ENCODE data around the gene AKAP7. TPM values are rescaled to one million over a fixed set of nuclear protein-coding genes. Genes with fewer than 3 reads are reported as not detected.

Gene AKAP7
- polyA plus RNA-seq, 1 of the 3 experiments (the other 2 are of a cell fraction) = 0.58 TPM

DNA sequence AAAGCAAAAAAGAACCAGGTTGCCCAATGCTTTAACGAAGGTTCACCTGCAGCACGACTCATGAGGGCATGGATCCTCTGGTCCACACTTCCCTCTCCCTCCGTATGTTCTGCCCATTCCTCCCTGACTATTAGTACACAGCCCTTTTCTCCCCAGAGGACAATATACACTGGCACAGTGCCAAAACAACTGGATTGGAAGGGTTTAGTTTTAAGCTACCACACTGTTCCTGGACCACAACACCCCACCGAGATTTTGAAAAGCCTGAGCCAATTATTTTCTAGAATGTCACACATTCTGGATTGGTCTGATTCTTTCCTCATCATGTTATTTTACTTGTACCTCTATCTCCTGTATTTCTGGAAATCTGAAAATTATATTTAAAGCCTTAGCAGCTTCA, 2.9 kb upstream of the AKAP7 start:
- WGBS (ENCODE audit: low lambda C conversion rate) = 53% methylated on average over 4 of the region's 4 CpGs
- CTCF ChIA-PET = interaction anchor here (1.2 to 1.3 kb wide), 2 partner anchors 15 to 33 kb away, joined by 3 read pairs; no protein-coding TSS in a partner anchor
- peaks cover 3% of the 10 kb centered on the region for H3F3A ChIP-seq (replicated peaks; ENCODE audit: insufficient read depth)

DNA sequence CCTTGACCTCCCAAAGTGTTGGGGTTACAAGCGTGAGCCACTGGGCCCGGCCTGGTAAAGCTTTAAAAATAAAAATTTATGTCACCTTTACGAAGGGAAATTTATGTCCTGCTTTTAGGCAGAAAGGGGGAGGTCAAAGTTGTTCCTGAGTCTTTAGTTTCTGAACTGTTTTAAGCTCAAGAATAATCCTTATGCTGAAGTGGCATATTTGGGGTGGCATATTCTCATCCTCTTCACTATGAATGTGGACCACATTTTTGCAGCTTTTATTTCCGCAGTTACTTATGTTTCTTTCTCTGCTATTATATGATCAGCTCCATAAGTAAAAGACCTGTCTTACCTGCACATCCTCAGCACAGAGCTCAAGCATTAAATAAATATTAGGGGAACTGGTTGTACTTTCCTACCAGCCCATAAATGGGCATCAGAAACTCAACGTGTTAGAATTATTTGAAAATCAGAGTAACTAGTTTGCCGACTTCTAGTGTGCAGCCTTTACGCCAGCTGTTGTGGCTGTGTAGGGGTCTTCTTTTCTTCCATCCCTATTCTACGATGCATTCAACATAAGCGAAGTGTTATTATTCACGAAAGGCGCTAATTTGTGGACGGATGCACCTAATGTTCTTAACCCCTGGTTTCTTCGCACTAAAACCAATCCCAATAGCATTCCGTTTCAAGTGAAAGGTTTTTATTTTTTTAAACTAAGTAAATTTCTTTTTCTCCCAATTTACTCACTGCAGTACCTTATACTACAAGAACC, 867 bp upstream of the AKAP7 start:
- Histone ChIP-seq H3K79me2 (ENCODE audit: insufficient read depth) (no peaks in the 10 kb centered on the region), H3K4me2 (peak overlapping the region; percentile 81), H3K9me3 (no peaks in the 10 kb centered on the region), H3K4me3 (ENCODE audit: low read depth in 2 of 2, low read length in 1 of 2) (peak overlapping the region; percentile 56; a peak in 2 of 4 replicates), H2AFZ (ENCODE audit: low read depth) (peak overlapping the region; percentile 83; the same call in 1 of the 2 replicates), H3K27ac (ENCODE audit: low read depth in 2 of 2, low read length in 1 of 2) (no peak overlapping the region), H3K36me3 (replicated peaks in 1 of 2; ENCODE audit: control insufficient read depth in 1 of 2, insufficient read depth in 2 of 2, low read length in 1 of 2) (no peaks in the 10 kb centered on the region), H3K9ac (peak overlapping the region; percentile 57; the same call in 1 of the 2 replicates), H3K4me1 (ENCODE audit: control insufficient read depth in 1 of 2, insufficient read depth in 2 of 2, low read depth in 1 of 2, low read length in 1 of 2) (peaks cover 3% of the 10 kb centered on the region in 2 experiments; a peak in 3 of 4 replicates), H4K20me1 (ENCODE audit: insufficient read depth) (no peaks in the 10 kb centered on the region), H3K9me2 (no peaks in the 10 kb centered on the region), H3F3A (replicated peaks; ENCODE audit: insufficient read depth) (peaks cover 3% of the 10 kb centered on the region), H3K27me3 (ENCODE audit: insufficient read depth) (peaks cover 10% of the 10 kb centered on the region)
- 70% methylated on average over 14 of the region's 14 CpGs for WGBS (ENCODE audit: low lambda C conversion rate)
- DNase-seq = no peak
- TF ChIP-seq, protein P1, sequence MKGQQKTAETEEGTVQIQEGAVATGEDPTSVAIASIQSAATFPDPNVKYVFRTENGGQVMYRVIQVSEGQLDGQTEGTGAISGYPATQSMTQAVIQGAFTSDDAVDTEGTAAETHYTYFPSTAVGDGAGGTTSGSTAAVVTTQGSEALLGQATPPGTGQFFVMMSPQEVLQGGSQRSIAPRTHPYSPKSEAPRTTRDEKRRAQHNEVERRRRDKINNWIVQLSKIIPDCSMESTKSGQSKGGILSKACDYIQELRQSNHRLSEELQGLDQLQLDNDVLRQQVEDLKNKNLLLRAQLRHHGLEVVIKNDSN (IDR thresholded peaks at IDR 0.05; ENCODE audit: borderline replicate concordance, low read depth) = no peak
- TF ChIP-seq GABPA (IDR thresholded peaks at IDR 0.05; ENCODE audit: low read depth) (no peak), NFIC (IDR thresholded peaks at IDR 0.05; ENCODE audit: borderline replicate concordance) (no peak), RCOR1 (IDR thresholded peaks at IDR 0.05; ENCODE audit: low read length) (no peak), POLR2AphosphoS5 (IDR thresholded peaks at IDR 0.05; ENCODE audit: low read depth, low read length) (no peak), RXRA (IDR thresholded peaks at IDR 0.05; ENCODE audit: borderline replicate concordance, low read depth) (no peak), MXI1 (IDR thresholded peaks at IDR 0.05; ENCODE audit: low read depth, low read length) (no peak), YY1 (IDR thresholded peaks at IDR 0.05; ENCODE audit: low read depth) (no peak), NRF1 (IDR thresholded peaks at IDR 0.05; ENCODE audit: low read depth, low read length) (no peak), SMC3 (IDR thresholded peaks at IDR 0.05; ENCODE audit: low read depth, low read length) (no peak), TCF12 (IDR thresholded peaks at IDR 0.05) (no peak), FOXJ3 (CRISPR knock-in tag; IDR thresholded peaks at IDR 0.05) (no peak), SIN3A (IDR thresholded peaks at IDR 0.05; ENCODE audit: borderline replicate concordance, low read depth, low read length) (no peak)
- TF ChIP-seq, protein P2, sequence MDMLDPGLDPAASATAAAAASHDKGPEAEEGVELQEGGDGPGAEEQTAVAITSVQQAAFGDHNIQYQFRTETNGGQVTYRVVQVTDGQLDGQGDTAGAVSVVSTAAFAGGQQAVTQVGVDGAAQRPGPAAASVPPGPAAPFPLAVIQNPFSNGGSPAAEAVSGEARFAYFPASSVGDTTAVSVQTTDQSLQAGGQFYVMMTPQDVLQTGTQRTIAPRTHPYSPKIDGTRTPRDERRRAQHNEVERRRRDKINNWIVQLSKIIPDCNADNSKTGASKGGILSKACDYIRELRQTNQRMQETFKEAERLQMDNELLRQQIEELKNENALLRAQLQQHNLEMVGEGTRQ (IDR thresholded peaks at IDR 0.05; ENCODE audit: borderline replicate concordance, low read depth, low read length) = no peak
- CTCF ChIA-PET = interaction anchor here (0.8 kb wide), 1 partner anchor 18 kb away, joined by 3 read pairs; no protein-coding TSS in a partner anchor
- POLR2A ChIA-PET = no interaction called here

More for the DNA sequence above, 2.9 kb upstream of the AKAP7 start:
- Histone ChIP-seq H3K4me1 (ENCODE audit: control insufficient read depth in 1 of 2, insufficient read depth in 2 of 2, low read depth in 1 of 2, low read length in 1 of 2) (peaks cover 3% of the 10 kb centered on the region in 2 experiments; a peak in 3 of 4 replicates), H3K9me3 (no peaks in the 10 kb centered on the region), H3K27ac (ENCODE audit: low read depth in 2 of 2, low read length in 1 of 2) (no peak overlapping the region), H3K4me3 (ENCODE audit: low read depth in 2 of 2, low read length in 1 of 2) (no peak overlapping the region), H3K4me2 (no peak overlapping the region), H3K27me3 (ENCODE audit: insufficient read depth) (peaks cover 10% of the 10 kb centered on the region), H3K79me2 (ENCODE audit: insufficient read depth) (no peaks in the 10 kb centered on the region), H4K20me1 (ENCODE audit: insufficient read depth) (no peaks in the 10 kb centered on the region), H2AFZ (ENCODE audit: low read depth) (no peak overlapping the region), H3K36me3 (replicated peaks in 1 of 2; ENCODE audit: control insufficient read depth in 1 of 2, insufficient read depth in 2 of 2, low read length in 1 of 2) (no peaks in the 10 kb centered on the region), H3K9me2 (no peaks in the 10 kb centered on the region), H3K9ac (no peak overlapping the region)
- no peak for DNase-seq
- TF ChIP-seq, protein P3, sequence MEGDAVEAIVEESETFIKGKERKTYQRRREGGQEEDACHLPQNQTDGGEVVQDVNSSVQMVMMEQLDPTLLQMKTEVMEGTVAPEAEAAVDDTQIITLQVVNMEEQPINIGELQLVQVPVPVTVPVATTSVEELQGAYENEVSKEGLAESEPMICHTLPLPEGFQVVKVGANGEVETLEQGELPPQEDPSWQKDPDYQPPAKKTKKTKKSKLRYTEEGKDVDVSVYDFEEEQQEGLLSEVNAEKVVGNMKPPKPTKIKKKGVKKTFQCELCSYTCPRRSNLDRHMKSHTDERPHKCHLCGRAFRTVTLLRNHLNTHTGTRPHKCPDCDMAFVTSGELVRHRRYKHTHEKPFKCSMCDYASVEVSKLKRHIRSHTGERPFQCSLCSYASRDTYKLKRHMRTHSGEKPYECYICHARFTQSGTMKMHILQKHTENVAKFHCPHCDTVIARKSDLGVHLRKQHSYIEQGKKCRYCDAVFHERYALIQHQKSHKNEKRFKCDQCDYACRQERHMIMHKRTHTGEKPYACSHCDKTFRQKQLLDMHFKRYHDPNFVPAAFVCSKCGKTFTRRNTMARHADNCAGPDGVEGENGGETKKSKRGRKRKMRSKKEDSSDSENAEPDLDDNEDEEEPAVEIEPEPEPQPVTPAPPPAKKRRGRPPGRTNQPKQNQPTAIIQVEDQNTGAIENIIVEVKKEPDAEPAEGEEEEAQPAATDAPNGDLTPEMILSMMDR (IDR thresholded peaks at IDR 0.05) = no peak
- TF ChIP-seq MEF2A (IDR thresholded peaks at IDR 0.05; ENCODE audit: borderline replicate concordance, low read depth) (no peak), RFX5 (IDR thresholded peaks at IDR 0.05; ENCODE audit: low read length) (no peak), EP300 (IDR thresholded peaks at IDR 0.05; ENCODE audit: borderline replicate concordance in 1 of 2, low read depth in 1 of 2, low read length in 1 of 2) (no peak), FOXM1 (IDR thresholded peaks at IDR 0.05; ENCODE audit: low read depth) (no peak)
- TF ChIP-seq, protein P4, sequence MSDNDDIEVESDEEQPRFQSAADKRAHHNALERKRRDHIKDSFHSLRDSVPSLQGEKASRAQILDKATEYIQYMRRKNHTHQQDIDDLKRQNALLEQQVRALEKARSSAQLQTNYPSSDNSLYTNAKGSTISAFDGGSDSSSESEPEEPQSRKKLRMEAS (IDR thresholded peaks at IDR 0.05; ENCODE audit: low read depth) = no peak
- POLR2A ChIA-PET = no interaction called here
